Colonic mucosa (tissue), 4 donors: Measurements from ENCODE around the gene C1GALT1. TPM values are rescaled to one million over a fixed set of nuclear protein-coding genes. Genes with fewer than 3 reads are reported as not detected.

Experiments
- DNase-seq: peaks from one replicate; pipeline ENCODE4 v3.0.0-alpha.2; 2020
- H3K27ac ChIP-seq: fragments of 200-600 bp; one replicate; pipeline ENCODE4 v1.8.0; 2021
- H3K27me3 ChIP-seq: fragments of 200-600 bp; one replicate; pipeline ENCODE4 v1.8.0; 2021
- H3K36me3 ChIP-seq: fragments of 200-600 bp; one replicate; pipeline ENCODE4 v1.8.0; 2021
- H3K4me1 ChIP-seq: fragments of 200-600 bp; one replicate; pipeline ENCODE4 v1.8.0; 2021; ENCODE audit warnings: mild to moderate bottlenecking
- H3K4me3 ChIP-seq: fragments of 200-600 bp; one replicate; pipeline ENCODE4 v1.8.0; 2021
- H3K9ac ChIP-seq, 2 donors: one replicate each; pipeline ENCODE4 v1.7.0; 2013; ENCODE audit warnings: control low read depth in 2 of 2, low read depth in 2 of 2, low read length in 2 of 2
- H3K9me3 ChIP-seq: fragments of 200-600 bp; one replicate; pipeline ENCODE4 v1.8.0; 2021
- CTCF ChIP-seq: fragments of 200-600 bp; IDR thresholded peaks from one replicate; pipeline ENCODE4 v1.8.0; 2022; ENCODE audit warnings: antibody characterized with exemption, mild to moderate bottlenecking
- intact Hi-C: fragments of 100-400 bp; cut with DNase I; formaldehyde crosslinking; loops from one replicate; pipeline ENCODE4 v1.14.1; 2022
- total RNA-seq, 2 donors: library from RNA; stranded (reverse); fragmentation: NEBNext Ultra II Directional in 1 of 2; extraction: Animal tissue kit (Norgen Biotek cat#: 25700) in 1 of 2; gene quantifications; one replicate each; pipeline ENCODE4 v1.2.1, GENCODE V29; 2021
- donor health status: healthy.
- donor health status: DM: no; HTN: no; CAD: no.
- donor health status: DM: no; HTN: no; CAD: no.

The C1GALT1 gene
- total RNA-seq, 2 donors from 2014 or later, result 33.9 to 39.4 TPM

- Histone ChIP-seq H3K9me3 (no peaks in the 10 kb centered on the region), H3K27me3 (no peaks in the 10 kb centered on the region), H3K27ac (no peak overlapping the region), H3K4me3 (no peak overlapping the region), H3K4me1 (no peaks in the 10 kb centered on the region), H3K9ac (no peak overlapping the region), H3K36me3 (no peaks in the 10 kb centered on the region)
- DNase-seq, result no peak
- no peak for TF ChIP-seq CTCF
- intact Hi-C loops, result no loop called here
Measured at GRCh38 chr7:7178906-7179305, 3.4 kb upstream of the C1GALT1 start.

GRCh38 chr7:7180725-7181449 lies 1.5 kb upstream of the C1GALT1 start:
- peak overlapping the region; percentile 37 for H3K4me3 ChIP-seq
- H3K27ac ChIP-seq, result peak overlapping the region; percentile 98
- no peaks in the 10 kb centered on the region for H3K9me3 ChIP-seq
- H3K27me3 ChIP-seq, result no peaks in the 10 kb centered on the region
- peak overlapping the region; percentile 69 to 100 for H3K9ac ChIP-seq
- H3K4me1 ChIP-seq, result no peaks in the 10 kb centered on the region
- no peaks in the 10 kb centered on the region for H3K36me3 ChIP-seq
- TF ChIP-seq CTCF, result no peak
- intact Hi-C loops, result loop anchor here (10.0 kb wide), 1 partner anchor 76 kb away; no protein-coding TSS in a partner anchor
- DNase-seq, result no peak

- peak overlapping the region; percentile 69 to 100 for H3K9ac ChIP-seq
- intact Hi-C loops, result loop anchor here (10.0 kb wide), 1 partner anchor 77 kb away; no protein-coding TSS in a partner anchor
Measured at GRCh38 chr7:7181519-7182155, 707 bp upstream of the C1GALT1 start.

GRCh38 chr7:7183061-7183837 lies 905 bp downstream of the C1GALT1 start:
- Histone ChIP-seq H3K27ac (peak overlapping the region; percentile 98), H3K27me3 (no peaks in the 10 kb centered on the region), H3K4me1 (no peaks in the 10 kb centered on the region), H3K4me3 (peak overlapping the region; percentile 84), H3K36me3 (no peaks in the 10 kb centered on the region), H3K9me3 (no peaks in the 10 kb centered on the region), H3K9ac (peak overlapping the region; percentile 88 to 98)
- TF ChIP-seq CTCF, result no peak
- intact Hi-C loops, result loop anchor here (10.0 kb wide), 1 partner anchor 78 kb away; no protein-coding TSS in a partner anchor
- peak; percentile 74 for DNase-seq

More at GRCh38 chr7:7181519-7182155, 707 bp upstream of the C1GALT1 start:
- DNase-seq, result peak; percentile 67
- no peaks in the 10 kb centered on the region for H3K9me3 ChIP-seq
- peak overlapping the region; percentile 98 for H3K27ac ChIP-seq
- peak overlapping the region; percentile 37 for H3K4me3 ChIP-seq
- H3K4me1 ChIP-seq, result no peaks in the 10 kb centered on the region
- H3K36me3 ChIP-seq, result no peaks in the 10 kb centered on the region
- no peaks in the 10 kb centered on the region for H3K27me3 ChIP-seq
- no peak for TF ChIP-seq CTCF

GRCh38 chr7:7183838-7184463 lies 1.6 kb downstream of the C1GALT1 start:
- Histone ChIP-seq H3K36me3 (no peaks in the 10 kb centered on the region), H3K4me3 (peak overlapping the region; percentile 84), H3K9me3 (no peaks in the 10 kb centered on the region), H3K4me1 (no peaks in the 10 kb centered on the region), H3K27me3 (no peaks in the 10 kb centered on the region), H3K9ac (peak overlapping the region; percentile 88 to 98), H3K27ac (peak overlapping the region; percentile 98)
- intact Hi-C loops, result loop anchor here (10.0 kb wide), 1 partner anchor 79 kb away; no protein-coding TSS in a partner anchor
- no peak for TF ChIP-seq CTCF
- no peak for DNase-seq
